Tongue (tissue), 2 donors: ENCODE results near the gene ICAM5. TPM values are rescaled to one million over a fixed set of nuclear protein-coding genes. Genes with fewer than 3 reads are reported as not detected.
"Not testable (repeated sequence)": the region's sequence is repeated elsewhere in the genome, so short reads cannot be mapped to it uniquely, and the experiment has no call there.

Experiments
- DNase-seq: peaks from one replicate; pipeline ENCODE4 v3.0.0-alpha.2; 2015
- total RNA-seq: library from RNA; depleted of rRNA; stranded (reverse); fragments of >200 nt; gene quantifications from one replicate; pipeline ENCODE4 v1.2.3, GENCODE V29; 2014

ICAM5 gene
- total RNA-seq, 1 donor from 2014 or later = not detected

GRCh38 chr19:10270180-10270615 lies 19.6 kb upstream of the ICAM5 start:
- no peak for DNase-seq

DNA sequence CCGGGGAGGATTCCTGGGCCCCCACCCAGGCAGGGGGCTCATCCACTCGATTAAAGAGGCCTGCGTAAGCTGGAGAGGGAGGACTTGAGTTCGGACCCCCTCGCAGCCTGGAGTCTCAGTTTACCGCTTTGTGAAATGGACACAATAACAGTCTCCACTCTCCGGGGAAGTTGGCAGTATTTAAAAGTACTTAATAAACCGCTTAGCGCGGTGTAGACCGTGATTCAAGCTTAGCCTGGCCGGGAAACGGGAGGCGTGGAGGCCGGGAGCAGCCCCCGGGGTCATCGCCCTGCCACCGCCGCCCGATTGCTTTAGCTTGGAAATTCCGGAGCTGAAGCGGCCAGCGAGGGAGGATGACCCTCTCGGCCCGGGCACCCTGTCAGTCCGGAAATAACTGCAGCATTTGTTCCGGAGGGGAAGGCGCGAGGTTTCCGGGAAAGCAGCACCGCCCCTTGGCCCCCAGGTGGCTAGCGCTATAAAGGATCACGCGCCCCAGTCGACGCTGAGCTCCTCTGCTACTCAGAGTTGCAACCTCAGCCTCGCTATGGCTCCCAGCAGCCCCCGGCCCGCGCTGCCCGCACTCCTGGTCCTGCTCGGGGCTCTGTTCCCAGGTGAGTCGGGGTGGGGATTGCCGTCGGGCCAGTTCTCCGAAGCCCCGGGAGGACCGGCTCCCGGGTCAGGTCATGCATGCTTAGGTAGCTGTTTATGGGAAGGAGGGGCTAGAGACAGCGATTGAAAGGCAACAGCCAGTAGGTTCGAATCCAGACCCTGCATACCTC lies 18.9 kb upstream of the ICAM5 start, which contains the start of gene ICAM1:
Gene ICAM1 (plus strand): TSS at position 505 of the 779 bp plus-strand sequence. CDS start 40 bp downstream, at position 545.
- peak; percentile 49 for DNase-seq

DNA sequence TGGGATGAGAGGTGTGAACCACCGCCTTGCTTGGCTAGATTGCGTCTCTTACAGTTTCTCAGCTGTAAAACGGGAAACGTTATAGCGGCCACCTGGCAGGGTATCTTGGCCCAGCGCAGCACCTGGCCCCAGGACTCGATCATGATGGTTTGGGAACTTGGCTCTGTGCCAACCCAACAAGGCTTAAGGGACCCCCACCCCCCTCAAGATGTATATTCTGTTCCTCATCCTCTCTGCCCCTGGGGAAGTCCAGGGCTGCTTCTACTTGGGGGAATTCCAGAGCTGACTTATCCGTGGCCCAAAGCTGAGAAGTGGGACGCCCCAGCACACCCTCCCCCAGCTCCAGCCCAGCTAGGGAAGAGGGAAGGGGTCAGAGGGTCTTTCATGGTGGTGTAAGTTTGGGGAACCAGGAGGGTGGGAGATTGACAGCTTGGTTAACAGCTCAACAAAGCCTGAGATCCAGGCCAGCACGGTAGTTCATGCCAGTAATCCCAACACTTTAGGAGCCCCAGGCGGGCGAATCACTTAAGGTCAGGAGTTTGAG lies 18.1 kb upstream of the ICAM5 start:
- DNase-seq = no peak

DNA sequence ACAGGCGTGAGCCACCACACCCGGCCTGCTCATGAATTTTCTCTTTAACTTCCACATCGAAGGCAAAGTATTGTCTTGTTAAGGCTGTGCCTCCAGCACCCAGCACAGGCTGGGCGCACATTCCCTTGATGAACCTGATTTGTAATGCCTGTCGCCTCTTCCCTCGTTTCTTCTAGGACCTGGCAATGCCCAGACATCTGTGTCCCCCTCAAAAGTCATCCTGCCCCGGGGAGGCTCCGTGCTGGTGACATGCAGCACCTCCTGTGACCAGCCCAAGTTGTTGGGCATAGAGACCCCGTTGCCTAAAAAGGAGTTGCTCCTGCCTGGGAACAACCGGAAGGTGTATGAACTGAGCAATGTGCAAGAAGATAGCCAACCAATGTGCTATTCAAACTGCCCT lies 15.2 kb upstream of the ICAM5 start:
- DNase-seq = no peak

GRCh38 chr19:10277795-10278589 lies 11.8 kb upstream of the ICAM5 start:
- no peak for DNase-seq

DNA sequence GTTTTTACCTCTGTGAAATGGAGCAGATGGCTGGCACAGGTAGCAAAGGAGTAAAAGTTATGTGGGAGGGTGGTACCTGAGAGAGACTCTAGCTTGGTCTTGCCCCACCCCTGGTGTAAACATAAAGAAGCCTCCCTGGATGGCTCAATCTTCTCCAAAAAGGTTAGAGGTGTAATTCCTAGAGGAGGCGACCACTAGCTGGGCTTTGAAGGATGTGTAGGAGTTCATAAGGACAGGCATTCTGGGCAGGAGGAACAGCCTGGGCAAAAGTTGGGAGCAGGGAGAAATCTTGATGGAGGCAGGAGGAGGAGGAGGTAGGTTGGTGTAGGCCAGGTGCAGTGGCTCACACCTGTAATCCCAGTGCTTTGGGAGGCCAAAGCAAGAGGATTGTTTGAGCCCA lies 10.8 kb upstream of the ICAM5 start:
- no peak for DNase-seq

DNA sequence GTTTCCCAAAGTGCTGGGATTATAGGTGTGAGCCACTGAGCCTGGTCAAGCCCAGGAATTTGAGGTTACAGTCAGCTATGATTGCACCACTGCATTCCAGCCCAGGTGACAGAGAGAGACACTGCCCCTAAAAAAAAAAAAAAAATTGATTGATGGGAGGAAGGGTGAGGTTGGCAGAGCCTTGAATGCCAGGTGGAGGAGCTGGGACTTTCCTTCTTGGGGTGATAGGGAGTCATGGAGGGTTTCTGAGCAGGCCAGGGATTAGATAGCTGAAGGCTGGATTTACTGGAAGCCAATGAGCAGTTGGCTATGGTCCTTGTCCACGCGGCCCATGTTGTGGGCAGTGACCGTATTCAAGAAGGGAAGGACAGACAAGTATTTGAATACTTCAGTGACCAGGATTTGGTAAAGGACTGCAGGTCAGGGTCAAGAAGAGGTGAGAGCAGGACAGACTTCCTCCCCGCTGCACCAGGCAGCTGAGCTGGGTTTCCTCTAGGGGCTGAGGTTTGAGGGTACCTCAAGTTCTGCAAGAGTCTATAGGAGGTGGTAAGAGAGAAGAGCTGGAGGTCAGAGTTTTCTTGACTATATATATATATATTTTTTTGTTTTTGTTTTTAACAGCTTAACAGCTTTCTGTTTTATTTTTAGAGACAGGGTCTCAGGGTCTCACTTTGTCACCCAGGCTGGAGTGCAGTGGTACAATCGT lies 9.9 kb upstream of the ICAM5 start:
- DNase-seq = no peak

DNA sequence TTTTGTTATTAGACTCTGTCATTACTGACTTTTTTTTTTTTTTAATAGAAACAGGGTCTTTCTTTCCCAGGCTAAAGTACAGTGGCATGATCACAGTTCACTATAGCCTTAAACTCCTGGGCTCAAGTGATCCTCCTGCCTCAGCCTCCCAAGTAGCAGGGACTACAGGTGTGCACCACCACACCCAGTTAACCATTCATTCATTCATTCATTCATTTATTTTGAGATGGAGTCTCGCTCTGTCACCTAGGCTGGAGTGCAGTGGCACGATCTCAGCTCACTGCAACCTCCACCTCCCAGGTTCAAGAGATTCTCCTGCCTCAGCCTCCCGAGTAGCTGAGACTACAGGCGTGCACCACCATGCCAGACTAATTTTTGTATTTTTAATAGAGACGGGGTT lies 7.7 kb upstream of the ICAM5 start:
- not testable (repeated sequence) for DNase-seq

DNA sequence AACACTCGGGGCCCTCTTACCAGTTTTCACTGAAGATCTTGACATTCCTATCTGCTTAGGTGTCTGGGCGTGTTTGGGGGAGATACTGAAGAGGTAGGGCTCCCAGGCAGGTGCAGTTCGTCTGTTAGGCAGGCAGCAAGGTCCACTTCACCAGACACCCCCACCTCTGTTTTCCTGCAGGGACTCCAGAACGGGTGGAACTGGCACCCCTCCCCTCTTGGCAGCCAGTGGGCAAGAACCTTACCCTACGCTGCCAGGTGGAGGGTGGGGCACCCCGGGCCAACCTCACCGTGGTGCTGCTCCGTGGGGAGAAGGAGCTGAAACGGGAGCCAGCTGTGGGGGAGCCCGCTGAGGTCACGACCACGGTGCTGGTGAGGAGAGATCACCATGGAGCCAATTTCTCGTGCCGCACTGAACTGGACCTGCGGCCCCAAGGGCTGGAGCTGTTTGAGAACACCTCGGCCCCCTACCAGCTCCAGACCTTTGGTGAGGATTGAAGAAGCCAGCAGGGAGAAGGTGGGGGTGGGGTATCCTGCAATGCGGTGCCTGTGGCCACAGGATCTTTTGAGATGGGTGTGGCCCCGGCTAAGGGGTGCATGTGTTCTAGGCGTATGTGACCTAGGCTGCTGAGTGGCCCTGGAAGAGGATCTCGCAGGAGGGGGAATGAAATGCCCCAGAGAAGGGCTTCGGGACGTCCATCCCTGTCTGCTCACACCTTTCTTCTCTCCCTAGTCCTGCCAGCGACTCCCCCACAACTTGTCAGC lies 6.3 kb upstream of the ICAM5 start:
- DNase-seq = no peak

GRCh38 chr19:10284065-10284959 lies 5.4 kb upstream of the ICAM5 start:
- DNase-seq = no peak

DNA sequence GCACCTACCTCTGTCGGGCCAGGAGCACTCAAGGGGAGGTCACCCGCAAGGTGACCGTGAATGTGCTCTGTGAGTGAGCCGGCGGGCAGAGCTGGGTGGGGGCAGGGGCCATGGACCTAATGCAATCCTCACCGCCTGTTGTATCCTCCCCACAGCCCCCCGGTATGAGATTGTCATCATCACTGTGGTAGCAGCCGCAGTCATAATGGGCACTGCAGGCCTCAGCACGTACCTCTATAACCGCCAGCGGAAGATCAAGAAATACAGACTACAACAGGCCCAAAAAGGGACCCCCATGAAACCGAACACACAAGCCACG lies 4.8 kb upstream of the ICAM5 start:
- DNase-seq = no peak

- DNase-seq = no peak
Measured at GRCh38 chr19:10285393-10285792, 4.4 kb upstream of the ICAM5 start.

- peak; percentile 64 for DNase-seq
Measured at GRCh38 chr19:10286803-10287737, 2.7 kb upstream of the ICAM5 start, which contains the start of gene ICAM4. Gene ICAM4 (plus strand): TSS chr19:10286955. CDS start chr19:10287013, 58 bp downstream.

GRCh38 chr19:10288662-10289166 lies 1.0 kb upstream of the ICAM5 start:
- peak; percentile 71 for DNase-seq

GRCh38 chr19:10289167-10289835 lies 451 bp upstream of the ICAM5 start:
- peak; percentile 35 for DNase-seq

DNA sequence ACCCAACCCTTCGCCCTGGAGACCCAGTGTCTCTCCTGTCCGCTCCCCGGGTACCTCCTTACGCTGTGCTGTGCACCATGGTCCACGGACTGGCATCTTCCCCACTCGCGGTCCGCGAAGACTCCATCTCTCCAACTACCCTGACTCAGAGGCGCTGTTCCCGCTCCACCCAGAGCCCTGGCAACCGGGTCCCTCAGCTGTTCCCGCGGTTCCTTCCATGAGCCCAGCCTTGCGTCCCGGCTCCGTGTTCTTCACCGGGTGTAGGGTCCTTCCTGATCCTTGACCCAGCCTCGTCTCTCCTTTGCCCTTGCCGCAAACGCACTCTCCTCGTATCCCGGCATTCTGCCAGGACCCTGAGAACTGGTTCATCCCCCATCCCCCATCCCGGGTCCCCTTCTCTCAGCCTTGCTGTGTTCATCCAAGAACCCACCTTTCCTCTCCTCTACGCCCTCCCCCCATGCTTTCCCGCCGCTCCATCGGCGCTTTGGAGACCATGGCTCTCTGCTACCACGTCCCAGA lies 664 bp downstream of the ICAM5 start:
- DNase-seq = no peak

DNA sequence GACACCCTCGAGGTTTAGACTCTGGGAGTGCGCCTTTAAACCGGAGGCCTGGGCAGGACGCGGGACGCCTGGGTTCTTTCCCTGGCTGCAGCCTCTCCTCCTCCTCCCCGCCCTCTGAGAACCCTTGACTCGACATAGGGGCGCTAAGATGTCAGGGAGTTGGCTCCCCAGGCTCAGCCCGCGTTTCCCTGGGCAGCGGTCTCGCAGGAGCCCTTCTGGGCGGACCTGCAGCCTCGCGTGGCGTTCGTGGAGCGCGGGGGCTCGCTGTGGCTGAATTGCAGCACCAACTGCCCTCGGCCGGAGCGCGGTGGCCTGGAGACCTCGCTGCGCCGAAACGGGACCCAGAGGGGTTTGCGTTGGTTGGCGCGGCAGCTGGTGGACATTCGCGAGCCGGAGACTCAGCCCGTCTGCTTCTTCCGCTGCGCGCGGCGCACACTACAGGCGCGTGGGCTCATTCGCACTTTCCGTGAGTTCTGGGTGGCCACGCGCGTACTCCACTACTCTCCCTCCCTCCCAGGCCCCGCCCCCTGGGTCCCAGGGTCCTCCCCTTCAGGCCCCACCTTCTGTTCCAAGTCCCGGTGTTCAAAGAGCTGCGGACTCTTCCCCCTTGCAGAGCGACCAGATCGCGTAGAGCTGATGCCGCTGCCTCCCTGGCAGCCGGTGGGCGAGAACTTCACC lies 1.3 kb downstream of the ICAM5 start:
- DNase-seq = peak; percentile 45
